Gastroesophageal sphincter (tissue), 4 donors: ENCODE results near the gene PTPRG. TPM values are rescaled to one million over a fixed set of nuclear protein-coding genes. Genes with fewer than 3 reads are reported as not detected.
A peak's percentile ranks its signal among the peaks of the same experiment; 100 is the strongest.

Experiments used
- ATAC-seq: fragments of 150-250 bp; one replicate; pipeline ENCODE4 v1.9.1; 2016; ENCODE audit warnings: mild to moderate bottlenecking, moderate library complexity
- H3K27ac ChIP-seq, 4 donors: fragments of 200-600 bp; sonication (generic) in 3 of 4; 1 replicate in 3 of 4; 2 replicates in 1 of 4; pipeline ENCODE4 v1.5.1; 2016 to 2019
- H3K27me3 ChIP-seq: fragments of 200-600 bp; sonication (generic); one replicate; pipeline ENCODE4 v1.5.1; 2019
- H3K36me3 ChIP-seq, 2 donors: fragments of 200-600 bp; sonication (generic); one replicate each; pipeline ENCODE4 v1.5.1; 2019; ENCODE audit warnings: control low read depth in 1 of 2
- H3K4me1 ChIP-seq, 3 donors: fragments of 200-600 bp; sonication (generic); 1 replicate in 2 of 3; 2 replicates in 1 of 3; pipeline ENCODE4 v1.5.1; 2016 to 2019; ENCODE audit warnings: control low read depth in 2 of 3
- H3K4me3 ChIP-seq, 2 donors: fragments of 200-600 bp; sonication (generic); one replicate each; pipeline ENCODE4 v1.5.1; 2019; ENCODE audit warnings: mild to moderate bottlenecking in 1 of 2, moderate library complexity in 1 of 2
- H3K9me3 ChIP-seq, 3 donors: fragments of 200-600 bp; sonication (generic); one replicate each; pipeline ENCODE4 v1.5.1; 2017 to 2019; ENCODE audit warnings: control low read depth in 2 of 3
- EP300 ChIP-seq: sonication (generic); formaldehyde crosslinking; IDR thresholded peaks from one replicate; pipeline ENCODE4 v1.6.1; 2017; ENCODE audit warnings: antibody characterized with exemption, mild to moderate bottlenecking
- POLR2A ChIP-seq, 2 donors: fragments of 450-650 bp; IDR thresholded peaks; one replicate each; pipeline ENCODE4 v1.6.1; 2017; ENCODE audit warnings: antibody characterized with exemption in 2 of 2, mild to moderate bottlenecking in 2 of 2, moderate library complexity in 1 of 2
- POLR2AphosphoS5 ChIP-seq: sonication (generic); formaldehyde crosslinking; IDR thresholded peaks from one replicate; pipeline ENCODE4 v1.6.1; 2017; ENCODE audit warnings: antibody characterized with exemption
- WGBS, 2 donors: methylation state at CpG; one replicate each; pipeline ENCODE4 v1.1.5; 2018; ENCODE audit warnings: low coverage in 1 of 2; 5-methylcytosine and 5-hydroxymethylcytosine counted together
- total RNA-seq, 4 donors: library from RNA; depleted of rRNA; stranded (reverse); fragments of >200 nt; gene quantifications; one replicate each; pipeline ENCODE4 v1.1.0, GENCODE V29; 2016
- TF ChIP-seq, protein P1 (sequence below), 4 experiments: fragments of 200-600 bp in 2 of 4; fragments of 450-650 bp in 2 of 4; sonication (generic) in 1 of 4; IDR thresholded peaks; one replicate each; pipeline ENCODE4 v1.5.1; 2017 to 2019; ENCODE audit warnings: antibody characterized with exemption in 4 of 4, mild to moderate bottlenecking in 2 of 4, moderate library complexity in 2 of 4

Gene PTPRG
- total RNA-seq, 4 donors from 2014 or later: 48.7 to 81.9 (median 52.8) TPM

DNA sequence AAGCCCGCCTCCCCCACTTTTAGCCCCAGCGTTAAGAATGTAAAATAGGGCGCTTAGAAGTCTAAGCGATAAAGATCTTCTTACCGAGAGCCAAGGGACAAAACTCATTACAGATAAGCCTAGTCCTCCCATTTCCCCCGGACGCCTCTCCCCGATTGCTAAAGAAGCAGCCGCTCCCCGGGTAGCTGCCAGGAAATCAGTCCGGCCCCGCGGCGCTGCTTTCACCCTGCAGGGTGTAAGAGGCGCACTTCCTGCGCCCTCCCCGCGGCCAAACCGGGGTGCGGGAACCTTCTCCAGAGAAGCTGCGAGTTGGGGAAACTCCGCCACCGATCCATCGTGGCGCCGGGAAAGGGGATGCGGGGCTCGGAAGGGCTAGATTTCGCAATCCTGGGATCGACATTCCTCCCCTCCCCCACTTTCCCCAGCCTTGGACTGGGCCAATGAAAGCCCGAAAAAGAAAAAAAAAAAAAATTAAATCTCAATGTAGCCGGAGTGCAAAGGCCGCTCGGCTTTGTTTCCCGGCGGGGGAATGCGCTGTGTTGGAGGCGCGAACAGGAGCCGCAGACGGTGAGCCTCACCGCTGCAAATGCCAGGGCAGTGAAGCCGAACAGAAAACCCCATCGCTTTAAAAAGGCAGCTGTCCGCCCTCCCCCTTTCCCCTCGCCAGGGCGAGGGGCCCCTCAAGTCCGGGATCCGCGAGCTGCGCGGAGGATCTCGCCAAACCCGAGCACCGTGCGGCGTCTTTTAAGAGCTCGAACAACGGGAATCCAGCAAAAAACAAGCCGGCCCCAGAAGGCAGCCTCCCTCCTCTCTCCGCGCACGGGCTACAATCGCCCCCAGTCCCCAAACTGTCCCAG, 626 bp upstream of the PTPRG start:
- TF ChIP-seq POLR2AphosphoS5 (peak; percentile 61), POLR2A (IDR thresholded peaks at IDR 0.05) (peak; percentile 6 to 10), EP300 (no peak)
- TF ChIP-seq, protein P1, sequence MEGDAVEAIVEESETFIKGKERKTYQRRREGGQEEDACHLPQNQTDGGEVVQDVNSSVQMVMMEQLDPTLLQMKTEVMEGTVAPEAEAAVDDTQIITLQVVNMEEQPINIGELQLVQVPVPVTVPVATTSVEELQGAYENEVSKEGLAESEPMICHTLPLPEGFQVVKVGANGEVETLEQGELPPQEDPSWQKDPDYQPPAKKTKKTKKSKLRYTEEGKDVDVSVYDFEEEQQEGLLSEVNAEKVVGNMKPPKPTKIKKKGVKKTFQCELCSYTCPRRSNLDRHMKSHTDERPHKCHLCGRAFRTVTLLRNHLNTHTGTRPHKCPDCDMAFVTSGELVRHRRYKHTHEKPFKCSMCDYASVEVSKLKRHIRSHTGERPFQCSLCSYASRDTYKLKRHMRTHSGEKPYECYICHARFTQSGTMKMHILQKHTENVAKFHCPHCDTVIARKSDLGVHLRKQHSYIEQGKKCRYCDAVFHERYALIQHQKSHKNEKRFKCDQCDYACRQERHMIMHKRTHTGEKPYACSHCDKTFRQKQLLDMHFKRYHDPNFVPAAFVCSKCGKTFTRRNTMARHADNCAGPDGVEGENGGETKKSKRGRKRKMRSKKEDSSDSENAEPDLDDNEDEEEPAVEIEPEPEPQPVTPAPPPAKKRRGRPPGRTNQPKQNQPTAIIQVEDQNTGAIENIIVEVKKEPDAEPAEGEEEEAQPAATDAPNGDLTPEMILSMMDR (IDR thresholded peaks at IDR 0.05): peak in 3 of 4 experiments; percentile 36 to 59 (median 39)
- Histone ChIP-seq H3K27me3 (peaks cover 6% of the 10 kb centered on the region), H3K36me3 (no peaks in the 10 kb centered on the region), H3K4me3 (peak overlapping the region; percentile 71 to 92), H3K27ac (peak overlapping the region; percentile 77 to 97 (median 88)), H3K9me3 (peaks cover 0 to 8% (median 0%) of the 10 kb centered on the region in 3 donors), H3K4me1 (peaks cover 0 to 41% (median 0%) of the 10 kb centered on the region in 3 donors)
- peak; percentile 48 for ATAC-seq
- 1% methylated on average over 16 to 18 of the region's 64 CpGs for WGBS, 2 donors

DNA sequence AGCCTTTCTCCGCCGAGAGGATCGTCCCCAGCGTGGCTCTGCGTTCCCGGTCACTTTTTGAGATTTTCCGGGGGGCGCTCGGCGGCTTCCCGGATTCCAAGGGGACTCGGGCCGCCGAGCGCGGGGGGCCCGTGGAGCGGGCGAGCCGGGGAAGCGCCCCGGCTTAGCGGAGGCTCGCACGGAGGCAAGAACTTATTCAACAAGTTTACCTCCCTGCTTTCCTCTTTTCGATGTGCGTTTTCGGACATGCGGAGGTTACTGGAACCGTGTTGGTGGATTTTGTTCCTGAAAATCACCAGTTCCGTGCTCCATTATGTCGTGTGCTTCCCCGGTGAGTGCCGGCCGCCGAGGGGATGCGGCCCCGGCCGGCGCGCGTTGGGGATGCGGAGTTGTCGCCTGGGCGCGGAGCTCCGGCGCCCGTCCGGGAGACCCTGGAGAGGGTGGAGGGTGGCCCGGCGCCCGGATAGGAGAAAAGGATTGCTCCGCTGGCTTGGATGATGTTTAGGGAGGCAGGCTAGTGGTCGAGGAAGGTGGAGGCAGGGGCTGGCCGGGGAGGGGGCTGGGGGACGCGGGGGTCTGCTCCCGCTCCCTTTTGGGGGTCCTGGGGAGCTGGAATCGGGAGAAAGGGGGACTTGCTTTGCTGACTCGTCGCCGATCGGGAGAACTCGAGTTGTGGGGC, 810 bp downstream of the PTPRG start:
- Histone ChIP-seq H3K36me3 (no peaks in the 10 kb centered on the region), H3K27me3 (peaks cover 6% of the 10 kb centered on the region), H3K9me3 (peaks cover 0 to 8% (median 0%) of the 10 kb centered on the region in 3 donors), H3K4me3 (peak overlapping the region; percentile 71 to 92), H3K27ac (peak overlapping the region; percentile 67 to 97 (median 88)), H3K4me1 (peaks cover 0 to 41% (median 0%) of the 10 kb centered on the region in 3 donors)
- no peak for ATAC-seq
- TF ChIP-seq EP300: no peak
- no peak for TF ChIP-seq POLR2AphosphoS5
- TF ChIP-seq POLR2A (IDR thresholded peaks at IDR 0.05): no peak
- TF ChIP-seq, protein P1 (IDR thresholded peaks at IDR 0.05): no peak
- 0% methylated on average over 8 of the region's 65 CpGs; no CpG with 5 or more reads in 1 of the 2 donors for WGBS, 2 donors

DNA sequence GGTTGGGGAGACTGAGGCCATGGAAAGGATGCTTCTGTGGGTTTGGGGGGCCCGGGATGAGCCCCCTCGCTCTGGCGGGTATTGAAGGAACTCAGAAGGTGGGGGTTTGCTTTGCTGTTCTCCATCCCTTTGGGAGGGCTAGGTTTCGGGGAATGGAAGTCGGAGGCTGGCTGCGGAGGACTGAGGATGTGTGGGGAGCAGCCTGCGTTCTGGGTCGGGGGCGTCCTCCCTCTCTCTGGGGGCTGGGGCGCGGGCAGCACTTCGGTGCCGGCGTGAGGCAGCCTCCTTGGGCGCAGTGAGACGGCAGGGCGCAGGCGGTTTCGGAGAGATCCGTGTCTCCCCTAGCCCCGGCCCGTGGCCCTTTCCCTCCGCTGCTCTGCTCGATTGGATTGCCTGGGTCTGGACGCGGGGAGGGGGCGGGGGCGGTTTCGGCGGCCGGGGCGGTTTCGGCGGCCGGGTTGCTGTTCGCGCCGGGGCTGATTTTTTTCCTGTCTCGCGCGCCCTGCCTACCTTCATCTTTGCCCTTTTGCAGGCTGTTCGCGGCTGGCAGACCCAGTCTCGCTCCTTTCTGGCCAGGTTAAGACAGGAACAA, 1.4 kb downstream of the PTPRG start:
- 0 to 7% methylated on average over 3 to 9 of the region's 44 CpGs for WGBS, 2 donors
- Histone ChIP-seq H3K9me3 (peaks cover 0 to 8% (median 0%) of the 10 kb centered on the region in 3 donors), H3K4me3 (peak overlapping the region; percentile 71 to 92), H3K4me1 (peaks cover 0 to 41% (median 0%) of the 10 kb centered on the region in 3 donors), H3K27ac (peak overlapping the region; percentile 67 to 97 (median 88)), H3K27me3 (peaks cover 6% of the 10 kb centered on the region), H3K36me3 (no peaks in the 10 kb centered on the region)
- no peak for ATAC-seq
- TF ChIP-seq POLR2A (IDR thresholded peaks at IDR 0.05) (peak in 1 of 2 donors; percentile 16), POLR2AphosphoS5 (no peak)

DNA sequence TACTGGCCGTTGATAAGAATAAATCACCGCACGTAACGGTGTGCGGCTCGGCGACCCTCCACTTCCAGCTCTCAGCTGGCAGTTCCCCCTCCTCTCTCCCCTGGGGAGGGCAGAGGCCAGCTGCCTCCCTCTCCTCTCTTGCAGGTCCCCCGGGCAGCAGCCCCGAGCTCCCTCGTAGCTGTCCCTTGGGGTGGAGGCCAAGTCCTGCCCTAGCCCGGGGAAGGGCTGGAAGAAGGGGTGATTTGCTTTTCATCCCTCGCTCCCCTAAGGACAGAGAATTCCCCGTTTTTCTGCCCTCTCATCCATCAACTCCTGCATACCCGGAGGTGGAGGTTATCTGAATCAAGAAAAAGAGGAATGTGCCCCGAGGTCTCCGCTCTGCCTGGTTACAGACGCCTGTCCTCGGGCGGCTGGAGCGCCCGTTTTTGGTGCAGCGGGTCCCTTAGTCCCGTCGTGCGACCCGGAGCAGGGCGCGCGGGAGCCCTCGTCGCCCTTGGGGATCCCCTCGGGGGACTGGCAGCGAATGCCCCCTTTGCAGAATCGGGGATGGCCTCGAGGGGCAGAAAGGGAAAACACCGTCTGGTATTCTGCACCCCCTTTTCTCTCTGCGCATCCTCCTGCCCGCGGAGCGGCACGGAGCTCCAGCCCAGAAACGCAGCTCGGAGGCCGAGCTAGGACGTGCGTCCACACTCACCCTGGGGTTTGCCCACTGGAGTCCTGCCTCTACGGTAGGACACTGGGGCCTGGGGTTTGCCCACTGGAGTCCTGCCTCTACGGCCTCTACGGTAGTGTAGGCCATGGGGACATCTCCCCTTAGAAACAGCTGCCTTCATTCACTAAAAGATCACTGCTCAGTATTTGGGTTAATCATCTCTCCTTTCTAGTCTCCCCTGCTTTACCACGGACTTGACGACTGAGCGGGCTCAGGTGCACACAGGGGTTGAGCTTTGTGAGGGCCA, 2.2 kb downstream of the PTPRG start:
- TF ChIP-seq POLR2A (IDR thresholded peaks at IDR 0.05) (no peak), POLR2AphosphoS5 (no peak), EP300 (no peak)
- TF ChIP-seq, protein P1 (IDR thresholded peaks at IDR 0.05): no peak
- H3K27ac ChIP-seq: peak overlapping the region in 3 of 4 donors; percentile 87 to 97 (median 88)
- H3K4me3 ChIP-seq: peak overlapping the region; percentile 71 to 92
- ATAC-seq: no peak
- WGBS, 2 donors: no CpG with 5 or more reads among the region's 52 CpGs
- H3K4me1 ChIP-seq: peaks cover 0 to 44% (median 0%) of the 10 kb centered on the region in 3 donors
- peaks cover 0 to 2% (median 0%) of the 10 kb centered on the region in 3 donors for H3K9me3 ChIP-seq
- H3K36me3 ChIP-seq: no peaks in the 10 kb centered on the region
- peaks cover 1% of the 10 kb centered on the region for H3K27me3 ChIP-seq
